Liver (tissue), 3 donors: ENCODE results near the gene APBB1.

Experiments
- ATF3 ChIP-seq: IDR thresholded peaks from 2 replicates; pipeline ENCODE4 v1.6.1; 2016; ENCODE audit warnings: antibody characterized with exemption
- EGR1 ChIP-seq, 2 donors: IDR thresholded peaks; 2 replicates each; pipeline ENCODE4 v1.6.1; 2016 to 2018; ENCODE audit warnings: antibody characterized with exemption in 2 of 2, low read depth in 2 of 2
- FOXA1 ChIP-seq: IDR thresholded peaks from 2 replicates; pipeline ENCODE4 v1.6.1; 2016; ENCODE audit warnings: antibody characterized with exemption
- GABPA ChIP-seq, 2 donors: IDR thresholded peaks in 1 of 2; conservative IDR thresholded peaks in 1 of 2; 2 replicates each; pipeline ENCODE4 v1.6.1; 2016; ENCODE audit warnings: antibody characterized with exemption in 2 of 2, mild to moderate bottlenecking in 1 of 2, moderate library complexity in 1 of 2
- JUND ChIP-seq, 2 donors: IDR thresholded peaks; 2 replicates each; pipeline ENCODE4 v1.6.1; 2016; ENCODE audit warnings: antibody characterized with exemption in 2 of 2
- MAX ChIP-seq: IDR thresholded peaks from 2 replicates; pipeline ENCODE4 v1.6.1; 2016; ENCODE audit warnings: antibody characterized with exemption
- TAF1 ChIP-seq: conservative IDR thresholded peaks from 2 replicates; pipeline ENCODE4 v1.6.1; 2016; ENCODE audit warnings: antibody characterized with exemption, mild to moderate bottlenecking
- YY1 ChIP-seq: IDR thresholded peaks from 2 replicates; pipeline ENCODE4 v1.6.1; 2016; ENCODE audit warnings: antibody characterized with exemption, mild to moderate bottlenecking
- TF ChIP-seq, protein P1 (sequence below): fragments of 150-350 bp; IDR thresholded peaks from 2 replicates; pipeline ENCODE4 v1.5.1; 2017; ENCODE audit warnings: improper control_type of control experiment, low read depth, low read length; ENCODE audit not compliant: missing input control
- TF ChIP-seq, protein P2 (sequence below): IDR thresholded peaks from 2 replicates; pipeline ENCODE4 v1.6.1; 2016; ENCODE audit warnings: antibody characterized with exemption, mild to moderate bottlenecking
- donor health status: healthy.
- donor health status: healthy.

DNA sequence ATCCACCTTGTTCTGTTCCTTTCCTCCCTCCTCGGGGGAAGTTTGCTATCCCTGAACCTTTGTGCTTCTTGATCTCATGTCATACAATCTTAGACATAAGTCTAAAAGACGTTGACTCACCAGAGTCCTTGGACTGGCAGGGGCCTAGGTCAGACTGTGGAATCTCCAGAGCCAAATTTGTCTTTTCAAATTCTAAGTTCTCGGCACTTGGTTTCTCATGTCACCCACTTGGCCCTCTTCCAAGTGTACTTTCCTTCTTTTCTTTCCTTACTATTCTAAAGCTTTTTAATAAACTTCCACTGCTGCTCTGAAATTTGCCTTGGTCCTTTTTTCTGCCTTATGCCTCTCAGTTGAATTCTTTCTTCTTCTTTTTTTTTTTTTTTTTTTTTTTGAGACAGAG, 58.7 kb downstream of the APBB1 start:
- TF ChIP-seq, protein P1, sequence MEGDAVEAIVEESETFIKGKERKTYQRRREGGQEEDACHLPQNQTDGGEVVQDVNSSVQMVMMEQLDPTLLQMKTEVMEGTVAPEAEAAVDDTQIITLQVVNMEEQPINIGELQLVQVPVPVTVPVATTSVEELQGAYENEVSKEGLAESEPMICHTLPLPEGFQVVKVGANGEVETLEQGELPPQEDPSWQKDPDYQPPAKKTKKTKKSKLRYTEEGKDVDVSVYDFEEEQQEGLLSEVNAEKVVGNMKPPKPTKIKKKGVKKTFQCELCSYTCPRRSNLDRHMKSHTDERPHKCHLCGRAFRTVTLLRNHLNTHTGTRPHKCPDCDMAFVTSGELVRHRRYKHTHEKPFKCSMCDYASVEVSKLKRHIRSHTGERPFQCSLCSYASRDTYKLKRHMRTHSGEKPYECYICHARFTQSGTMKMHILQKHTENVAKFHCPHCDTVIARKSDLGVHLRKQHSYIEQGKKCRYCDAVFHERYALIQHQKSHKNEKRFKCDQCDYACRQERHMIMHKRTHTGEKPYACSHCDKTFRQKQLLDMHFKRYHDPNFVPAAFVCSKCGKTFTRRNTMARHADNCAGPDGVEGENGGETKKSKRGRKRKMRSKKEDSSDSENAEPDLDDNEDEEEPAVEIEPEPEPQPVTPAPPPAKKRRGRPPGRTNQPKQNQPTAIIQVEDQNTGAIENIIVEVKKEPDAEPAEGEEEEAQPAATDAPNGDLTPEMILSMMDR, result no peak
- no peak for TF ChIP-seq MAX
- TF ChIP-seq GABPA (IDR thresholded peaks at IDR 0.05 in 1 of 2, conservative IDR thresholded peaks at IDR 0.05 in 1 of 2), result no peak
- no peak for TF ChIP-seq FOXA1
- TF ChIP-seq, protein P2, sequence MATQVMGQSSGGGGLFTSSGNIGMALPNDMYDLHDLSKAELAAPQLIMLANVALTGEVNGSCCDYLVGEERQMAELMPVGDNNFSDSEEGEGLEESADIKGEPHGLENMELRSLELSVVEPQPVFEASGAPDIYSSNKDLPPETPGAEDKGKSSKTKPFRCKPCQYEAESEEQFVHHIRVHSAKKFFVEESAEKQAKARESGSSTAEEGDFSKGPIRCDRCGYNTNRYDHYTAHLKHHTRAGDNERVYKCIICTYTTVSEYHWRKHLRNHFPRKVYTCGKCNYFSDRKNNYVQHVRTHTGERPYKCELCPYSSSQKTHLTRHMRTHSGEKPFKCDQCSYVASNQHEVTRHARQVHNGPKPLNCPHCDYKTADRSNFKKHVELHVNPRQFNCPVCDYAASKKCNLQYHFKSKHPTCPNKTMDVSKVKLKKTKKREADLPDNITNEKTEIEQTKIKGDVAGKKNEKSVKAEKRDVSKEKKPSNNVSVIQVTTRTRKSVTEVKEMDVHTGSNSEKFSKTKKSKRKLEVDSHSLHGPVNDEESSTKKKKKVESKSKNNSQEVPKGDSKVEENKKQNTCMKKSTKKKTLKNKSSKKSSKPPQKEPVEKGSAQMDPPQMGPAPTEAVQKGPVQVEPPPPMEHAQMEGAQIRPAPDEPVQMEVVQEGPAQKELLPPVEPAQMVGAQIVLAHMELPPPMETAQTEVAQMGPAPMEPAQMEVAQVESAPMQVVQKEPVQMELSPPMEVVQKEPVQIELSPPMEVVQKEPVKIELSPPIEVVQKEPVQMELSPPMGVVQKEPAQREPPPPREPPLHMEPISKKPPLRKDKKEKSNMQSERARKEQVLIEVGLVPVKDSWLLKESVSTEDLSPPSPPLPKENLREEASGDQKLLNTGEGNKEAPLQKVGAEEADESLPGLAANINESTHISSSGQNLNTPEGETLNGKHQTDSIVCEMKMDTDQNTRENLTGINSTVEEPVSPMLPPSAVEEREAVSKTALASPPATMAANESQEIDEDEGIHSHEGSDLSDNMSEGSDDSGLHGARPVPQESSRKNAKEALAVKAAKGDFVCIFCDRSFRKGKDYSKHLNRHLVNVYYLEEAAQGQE, result no peak
- TF ChIP-seq JUND (IDR thresholded peaks at IDR 0.05), result no peak
- no peak for TF ChIP-seq TAF1
- TF ChIP-seq YY1, result no peak
- TF ChIP-seq ATF3, result no peak
- TF ChIP-seq EGR1 (IDR thresholded peaks at IDR 0.05; ENCODE audit: low read depth in 2 of 2), result no peak
